HEK293T (cell line): ENCODE data around the gene M1AP.

Experiments used
- BHLHE40 ChIP-seq: fragments of 450-650 bp; IDR thresholded peaks from 2 replicates; pipeline ENCODE4 v1.6.1; 2016; ENCODE audit warnings: mild to moderate bottlenecking, moderate library complexity, borderline replicate concordance
- FOXA1 ChIP-seq: fragments of 450-650 bp; IDR thresholded peaks from 2 replicates; pipeline ENCODE4 v1.6.1; 2016; ENCODE audit warnings: mild to moderate bottlenecking
- FOXK2 ChIP-seq: fragments of 450-650 bp; IDR thresholded peaks from 2 replicates; pipeline ENCODE4 v1.6.1; 2016; ENCODE audit warnings: mild to moderate bottlenecking
- SP1 ChIP-seq: fragments of 450-650 bp; IDR thresholded peaks from 2 replicates; pipeline ENCODE4 v1.6.1; 2017

DNA sequence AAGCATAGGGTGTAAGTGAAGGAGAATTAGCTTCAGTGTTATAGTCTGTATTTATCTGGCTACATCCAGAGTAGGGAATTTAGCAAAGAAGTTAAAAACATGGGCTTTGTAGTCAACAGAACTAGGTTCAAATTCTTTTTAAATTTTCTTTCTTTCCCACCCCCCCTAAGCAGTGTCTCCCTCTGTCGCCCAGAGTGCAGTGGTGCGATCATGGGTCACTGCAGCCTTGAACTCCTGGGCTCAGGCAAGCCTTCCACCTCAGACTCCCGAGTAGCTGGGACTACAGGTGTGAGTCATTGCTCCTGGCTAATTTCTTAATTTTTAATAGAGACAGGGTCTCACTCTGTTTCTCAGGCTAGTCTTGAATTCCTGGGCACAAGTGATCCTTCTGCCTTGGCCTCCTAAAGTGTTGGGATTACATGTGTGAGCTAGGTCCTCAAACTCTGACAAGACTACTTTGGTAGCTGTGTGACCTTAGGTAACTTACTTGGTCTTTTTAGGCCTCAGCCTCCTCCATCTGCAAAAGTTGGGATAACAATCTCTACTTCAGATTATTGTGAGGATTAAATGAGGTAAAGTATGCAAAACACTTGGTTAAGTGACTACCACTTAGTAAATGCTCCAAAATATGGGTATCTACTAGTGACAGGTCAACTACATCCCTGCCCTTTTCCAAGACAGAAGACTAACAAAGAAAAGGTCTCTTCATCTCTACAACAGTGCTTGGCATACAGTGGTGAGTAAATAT is 75.8 kb downstream of the M1AP start:
- TF ChIP-seq FOXA1, result no peak
- TF ChIP-seq FOXK2, result no peak
- no peak for TF ChIP-seq SP1
- TF ChIP-seq BHLHE40, result no peak
